SK-N-SH (cell line): Measurements from ENCODE around the gene P2RY12. TPM values are rescaled to one million over a fixed set of nuclear protein-coding genes. Genes with fewer than 3 reads are reported as not detected.

Experiments used
- CTCF ChIA-PET: fragments of 300-600, 350-600 bp; formaldehyde crosslinking; extraction: SDS; loops from one replicate; lab custom pipeline; 2021; lab: Yijun Ruan, JAX
- POLR2A ChIA-PET: fragments of 350-600 bp; sonication (Branson Sonifier 250); formaldehyde crosslinking; extraction: SDS; loops from one replicate; lab custom pipeline; 2020; ENCODE audit warnings: antibody characterized with exemption, inconsistent platforms; lab: Yijun Ruan, JAX
- DNase-seq: peaks from one replicate; pipeline ENCODE4 v3.0.0; 2012
- H2AFZ ChIP-seq: fragments of 200-600 bp; sonication (generic); 2 replicates; pipeline ENCODE4 v1.8.1; 2016; ENCODE audit warnings: antibody characterized with exemption, mild to moderate bottlenecking, low read depth
- H3F3A ChIP-seq: fragments of 200-600 bp; sonication (generic); replicated peaks from 2 replicates; pipeline ENCODE3; 2016; ENCODE audit warnings: antibody characterized with exemption, mild to moderate bottlenecking; ENCODE audit not compliant: insufficient read depth
- H3K27ac ChIP-seq, 2 experiments: fragments of 200-500 bp in 1 of 2; fragments of 200-600 bp in 1 of 2; sonication (Bioruptor generic) in 1 of 2; sonication (generic), shearing (Covaris generic) in 1 of 2; 2 replicates each; pipeline versions ENCODE4 v1.5.1 to v1.6.1; 2014 to 2016; ENCODE audit warnings: low read depth in 2 of 2, inconsistent platforms in 1 of 2, low read length in 1 of 2, mild to moderate bottlenecking in 1 of 2, mixed read lengths in 1 of 2
- H3K27me3 ChIP-seq: fragments of 200-600 bp; sonication (generic), shearing (Covaris generic); 2 replicates; pipeline ENCODE4 v1.6.1; 2016; ENCODE audit warnings: mixed run types; ENCODE audit not compliant: insufficient read depth
- H3K36me3 ChIP-seq, 2 experiments: fragments of 200-500 bp in 1 of 2; fragments of 200-600 bp in 1 of 2; sonication (Bioruptor generic) in 1 of 2; sonication (generic) in 1 of 2; replicated peaks in 1 of 2; 2 replicates each; pipeline versions ENCODE3 to v1.5.1; 2014 to 2016; ENCODE audit warnings: low read length in 1 of 2, mild to moderate bottlenecking in 1 of 2; ENCODE audit not compliant: insufficient read depth in 2 of 2, control insufficient read depth in 1 of 2
- H3K4me1 ChIP-seq, 2 experiments: fragments of 200-500 bp in 1 of 2; fragments of 200-600 bp in 1 of 2; sonication (Bioruptor generic) in 1 of 2; sonication (generic), shearing (Covaris generic) in 1 of 2; 2 replicates each; pipeline versions ENCODE4 v1.5.1 to v1.6.1; 2014 to 2016; ENCODE audit warnings: low read depth in 1 of 2, low read length in 1 of 2, mixed run types in 1 of 2; ENCODE audit not compliant: insufficient read depth in 2 of 2, control insufficient read depth in 1 of 2
- H3K4me2 ChIP-seq: fragments of 200-600 bp; sonication (generic), shearing (Covaris generic); 2 replicates; pipeline ENCODE4 v1.6.1; 2017; ENCODE audit warnings: mixed run types
- H3K4me3 ChIP-seq, 2 experiments: fragments of 200-500 bp in 1 of 2; fragments of 200-600 bp in 1 of 2; sonication (Bioruptor generic) in 1 of 2; sonication (generic), shearing (Covaris generic) in 1 of 2; 2 replicates each; pipeline versions ENCODE4 v1.5.1 to v1.8.1; 2014 to 2016; ENCODE audit warnings: low read depth in 2 of 2, inconsistent platforms in 1 of 2, low read length in 1 of 2, mild to moderate bottlenecking in 1 of 2, mixed read lengths in 1 of 2, moderate library complexity in 1 of 2
- H3K79me2 ChIP-seq: fragments of 200-600 bp; sonication (generic); 2 replicates; pipeline ENCODE4 v1.8.1; 2017; ENCODE audit warnings: mild to moderate bottlenecking; ENCODE audit not compliant: insufficient read depth
- H3K9ac ChIP-seq: fragments of 200-600 bp; sonication (generic); 2 replicates; pipeline ENCODE4 v1.6.1; 2017; ENCODE audit warnings: mixed run types
- H3K9me2 ChIP-seq: fragments of 200-600 bp; sonication (generic); 2 replicates; pipeline ENCODE4 v1.6.1; 2017; ENCODE audit warnings: mixed run types
- H3K9me3 ChIP-seq: fragments of 200-600 bp; sonication (generic); 2 replicates; pipeline ENCODE4 v1.6.1; 2017; ENCODE audit warnings: mixed run types, mild to moderate bottlenecking, moderate library complexity
- H4K20me1 ChIP-seq: fragments of 200-600 bp; sonication (generic); 2 replicates; pipeline ENCODE4 v1.6.1; 2017; ENCODE audit warnings: mild to moderate bottlenecking, mixed run types; ENCODE audit not compliant: insufficient read depth
- ELF1 ChIP-seq: IDR thresholded peaks from 2 replicates; pipeline ENCODE4 v1.4.0; 2012
- EP300 ChIP-seq, 2 experiments: IDR thresholded peaks; 2 replicates each; pipeline versions ENCODE4 v1.4.0 to v1.6.1; 2012; ENCODE audit warnings: borderline replicate concordance in 1 of 2, low read depth in 1 of 2, low read length in 1 of 2
- FOSL2 ChIP-seq: IDR thresholded peaks from 2 replicates; pipeline ENCODE4 v1.4.0; 2012; ENCODE audit warnings: low read depth, mild to moderate bottlenecking, moderate library complexity, borderline replicate concordance
- GATA2 ChIP-seq: sonication (generic); formaldehyde crosslinking; IDR thresholded peaks from 2 replicates; pipeline ENCODE4 v1.5.0; 2020; ENCODE audit warnings: mild to moderate bottlenecking, missing genetic modification reagents
- JUND ChIP-seq: IDR thresholded peaks from 2 replicates; pipeline ENCODE4 v1.4.0; 2012
- MEF2A ChIP-seq: IDR thresholded peaks from 2 replicates; pipeline ENCODE4 v1.4.0; 2012; ENCODE audit warnings: low read depth, borderline replicate concordance
- NRF1 ChIP-seq: IDR thresholded peaks from 2 replicates; pipeline ENCODE4 v1.6.1; 2012; ENCODE audit warnings: low read depth, mild to moderate bottlenecking, low read length
- PBX3 ChIP-seq: IDR thresholded peaks from 2 replicates; pipeline ENCODE4; 2012
- RCOR1 ChIP-seq: fragments of 150-350 bp; IDR thresholded peaks from 2 replicates; pipeline ENCODE4 v1.6.1; 2017; ENCODE audit warnings: antibody characterized with exemption, low read length
- RFX5 ChIP-seq: IDR thresholded peaks from 2 replicates; pipeline ENCODE4 v1.6.1; 2012; ENCODE audit warnings: mild to moderate bottlenecking, improper control_type of control experiment, low read length
- SIN3A ChIP-seq: IDR thresholded peaks from 2 replicates; pipeline ENCODE4 v1.6.1; 2012; ENCODE audit warnings: low read depth, mild to moderate bottlenecking, low read length, moderate library complexity, borderline replicate concordance
- TCF12 ChIP-seq: IDR thresholded peaks from 2 replicates; pipeline ENCODE4 v1.4.0; 2012
- TEAD4 ChIP-seq: IDR thresholded peaks from 2 replicates; pipeline ENCODE4 v1.4.0; 2012; ENCODE audit warnings: mild to moderate bottlenecking, borderline replicate concordance; ENCODE audit not compliant: insufficient read depth
- USF2 ChIP-seq: fragments of 150-350 bp; IDR thresholded peaks from 2 replicates; pipeline ENCODE4 v1.6.1; 2017; ENCODE audit warnings: antibody characterized with exemption, low read length, low read depth, borderline replicate concordance
- ZBTB33 ChIP-seq: IDR thresholded peaks from 2 replicates; pipeline ENCODE4 v1.4.0; 2012; ENCODE audit warnings: low read depth, borderline replicate concordance
- WGBS: methylation state at CpG from one replicate; pipeline ENCODE4 v1.1.6; 2017; ENCODE audit warnings: low lambda C conversion rate; 5-methylcytosine and 5-hydroxymethylcytosine counted together
- polyA plus RNA-seq, 3 experiments: library from polyadenylated mRNA; depleted of rRNA; stranded (reverse); fragments of >200 nt; gene quantifications; 2 replicates each; pipeline ENCODE4 v1.2.3, GENCODE V29; 2012

P2RY12 gene
- polyA plus RNA-seq, 1 of the 3 experiments (the other 2 are of a cell fraction): not detected

- H3K9me3 ChIP-seq: no peaks in the 10 kb centered on the region
- peaks cover 26% of the 10 kb centered on the region for H3F3A ChIP-seq
- no peak for DNase-seq
- WGBS: 78% methylated on average over 6 of the region's 6 CpGs
- no peak for TF ChIP-seq FOSL2
- TF ChIP-seq MEF2A: no peak
- TF ChIP-seq RFX5: no peak
- no peak for TF ChIP-seq TCF12
- TF ChIP-seq ZBTB33: no peak
- no peak for TF ChIP-seq PBX3
- no peak for TF ChIP-seq NRF1
- no peak for TF ChIP-seq JUND
- no peak for TF ChIP-seq RCOR1
- TF ChIP-seq USF2: no peak
- no peak for TF ChIP-seq GATA2
- TF ChIP-seq EP300 (IDR thresholded peaks at IDR 0.05; ENCODE audit: borderline replicate concordance in 1 of 2, low read depth in 1 of 2, low read length in 1 of 2): no peak
- TF ChIP-seq SIN3A: no peak
- TF ChIP-seq, all 33 proteins: peak for 0
- H3K9me2 ChIP-seq: no peaks in the 10 kb centered on the region
- H3K4me1 ChIP-seq: peaks cover 0 to 13% of the 10 kb centered on the region in 2 experiments; a peak in 2 of 4 replicates
- peak overlapping the region; percentile 45; the same call in 1 of the 2 replicates for H3K9ac ChIP-seq
- H4K20me1 ChIP-seq: no peaks in the 10 kb centered on the region
- H3K27ac ChIP-seq: peak overlapping the region; percentile 68 to 85; a peak in 3 of 4 replicates
- H2AFZ ChIP-seq: no peak overlapping the region
- POLR2A ChIA-PET: no interaction called here
- no peak overlapping the region for H3K4me3 ChIP-seq
- peaks cover 4% of the 10 kb centered on the region; the same call in 1 of the 2 replicates for H3K27me3 ChIP-seq
- peak overlapping the region; percentile 62 for H3K4me2 ChIP-seq
- no peaks in the 10 kb centered on the region for H3K36me3 ChIP-seq
- CTCF ChIA-PET: interaction anchor here (1.3 to 1.5 kb wide), 2 partner anchors 21 to 138 kb away, joined by 5 to 6 read pairs; no protein-coding TSS in a partner anchor
- H3K79me2 ChIP-seq: no peaks in the 10 kb centered on the region
These were observed 78.3 kb downstream of the P2RY12 start for GRCh38 chr3:151306168-151306810.

DNA sequence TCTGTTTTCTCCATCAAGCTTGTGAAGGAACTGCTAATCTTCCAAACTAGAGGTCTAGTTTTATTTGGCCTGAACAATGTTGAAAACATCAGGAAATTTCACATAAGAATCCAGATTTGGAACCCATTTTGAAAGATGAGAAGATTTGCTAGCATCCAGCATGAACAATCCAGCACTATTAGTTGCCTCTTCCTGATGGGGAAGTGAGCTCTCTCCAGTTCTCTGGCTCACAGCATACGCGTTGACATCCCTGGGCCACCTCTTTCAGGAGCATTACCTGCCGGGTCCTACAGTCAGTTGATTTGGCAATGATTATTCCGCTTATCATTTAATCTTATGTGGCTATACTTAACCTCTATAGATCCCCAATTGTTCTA lies 78.8 kb downstream of the P2RY12 start:
- H3K27me3 ChIP-seq: peaks cover 4% of the 10 kb centered on the region; the same call in 1 of the 2 replicates
- no peaks in the 10 kb centered on the region for H3K79me2 ChIP-seq
- WGBS: 48% methylated on average over 4 of the region's 4 CpGs
- no peaks in the 10 kb centered on the region for H4K20me1 ChIP-seq
- peak overlapping the region; percentile 12 to 32; a peak in 2 of 4 replicates for H3K4me3 ChIP-seq
- no peaks in the 10 kb centered on the region for H3K36me3 ChIP-seq
- no peak for DNase-seq
- CTCF ChIA-PET: interaction anchor here (1.5 kb wide), 1 partner anchor 138 kb away, joined by 6 read pairs; no protein-coding TSS in a partner anchor
- TF ChIP-seq TEAD4: no peak; the same call in 1 of the 2 replicates
- TF ChIP-seq ELF1: peak; percentile 5; the same call in 1 of the 2 replicates
- H3K4me2 ChIP-seq: peak overlapping the region; percentile 62
- peak overlapping the region; percentile 2; the same call in 1 of the 2 replicates for H2AFZ ChIP-seq
- POLR2A ChIA-PET: no interaction called here
- no peaks in the 10 kb centered on the region for H3K9me2 ChIP-seq
- peaks cover 0 to 13% of the 10 kb centered on the region in 2 experiments; a peak in 2 of 4 replicates for H3K4me1 ChIP-seq
- peak overlapping the region; percentile 68 to 85; a peak in 3 of 4 replicates for H3K27ac ChIP-seq
- peak overlapping the region; percentile 45; the same call in 1 of the 2 replicates for H3K9ac ChIP-seq
- peaks cover 26% of the 10 kb centered on the region for H3F3A ChIP-seq
- no peaks in the 10 kb centered on the region for H3K9me3 ChIP-seq
